Heart left ventricle (tissue), 16 donors: ENCODE results near the gene LYPLA2. TPM values are rescaled to one million over a fixed set of nuclear protein-coding genes. Genes with fewer than 3 reads are reported as not detected.
A peak's percentile ranks its signal among the peaks of the same experiment; 100 is the strongest.

Source experiments
- ATAC-seq, 4 donors: fragments of 200-7000 bp; cut with Tn5 transposase; one replicate each; pipeline ENCODE4 v1.9.1; 2020 to 2022; ENCODE audit warnings: moderate library complexity in 4 of 4, mild to moderate bottlenecking in 3 of 4, moderate number of reproducible peaks in 1 of 4
- DNase-seq, 5 donors: peaks; one replicate each; pipeline ENCODE4 v3.0.0-alpha.2; 2020
- H3K27ac ChIP-seq, 12 donors: fragments of 200-600 bp; sonication (generic) in 4 of 12; one replicate each; pipeline versions ENCODE4 v1.5.0 to v1.8.0; 2016 to 2022; ENCODE audit warnings: mild to moderate bottlenecking in 2 of 12
- H3K27me3 ChIP-seq, 9 donors: fragments of 200-600 bp; sonication (generic) in 2 of 9; one replicate each; pipeline versions ENCODE4 v1.5.1 to v1.8.0; 2016 to 2022; ENCODE audit warnings: mild to moderate bottlenecking in 3 of 9
- H3K36me3 ChIP-seq, 9 donors: fragments of 200-600 bp; sonication (generic) in 2 of 9; one replicate each; pipeline versions ENCODE4 v1.5.0 to v1.8.0; 2018 to 2022; ENCODE audit warnings: mild to moderate bottlenecking in 2 of 9
- H3K4me1 ChIP-seq, 12 donors: fragments of 200-600 bp; sonication (generic) in 4 of 12; one replicate each; pipeline versions ENCODE4 v1.5.0 to v1.8.0; 2016 to 2022; ENCODE audit warnings: mild to moderate bottlenecking in 3 of 12
- H3K4me3 ChIP-seq, 12 donors: fragments of 200-600 bp; sonication (generic) in 4 of 12; one replicate each; pipeline versions ENCODE4 v1.5.0 to v1.8.0; 2017 to 2022; ENCODE audit warnings: mild to moderate bottlenecking in 9 of 12, moderate library complexity in 4 of 12
- H3K9me3 ChIP-seq, 12 donors: fragments of 200-600 bp; sonication (generic) in 4 of 12; one replicate each; pipeline versions ENCODE4 v1.5.0 to v1.8.0; 2016 to 2022; ENCODE audit warnings: mild to moderate bottlenecking in 1 of 12
- CTCF ChIP-seq, 12 donors: fragments of 200-600 bp; sonication (generic) in 4 of 12; IDR thresholded peaks; one replicate each; pipeline versions ENCODE4 v1.5.0 to v1.8.0; 2018 to 2022; ENCODE audit warnings: antibody characterized with exemption in 12 of 12, mild to moderate bottlenecking in 5 of 12
- POLR2A ChIP-seq, 2 donors: fragments of 450-650 bp; IDR thresholded peaks; one replicate each; pipeline ENCODE4 v1.6.1; 2017; ENCODE audit warnings: antibody characterized with exemption in 2 of 2, mild to moderate bottlenecking in 2 of 2, moderate library complexity in 2 of 2
- WGBS, 4 donors: extraction: QIAGEN DNeasy Blood & Tissue Kit in 2 of 4; methylation state at CpG; one replicate each; pipeline versions ENCODE4 v1.1.5 to v1.1.7; 2013 to 2018; 5-methylcytosine and 5-hydroxymethylcytosine counted together
- intact Hi-C, 10 donors: fragments of 100-400 bp; cut with DNase I; formaldehyde crosslinking; loops; one replicate each; pipeline versions ENCODE4 v1.11.1 to v1.14.2; 2022
- polyA plus RNA-seq, 2 donors: library from polyadenylated mRNA; stranded (reverse); fragments of 200-250 nt; gene quantifications; one replicate each; pipeline ENCODE4 v1.2.3, GENCODE V29; 2013
- total RNA-seq, 9 donors: library from RNA; depleted of rRNA in 2 of 9; stranded (reverse); fragments of >200 nt in 2 of 9; fragmentation: NEBNext Ultra II Directional in 3 of 9; extraction: Animal tissue kit (Norgen Biotek cat#: 25700) in 3 of 9; gene quantifications; one replicate each; pipeline versions ENCODE4 v1.1.0 to v1.2.4, GENCODE V29; 2016 to 2023
- donor health status: ischemic (EF 13 %, LVEDD 7.1; RV severe dilation, severe dysfunction).
- donor health status: healthy with polysubstance abuse.
- donor health status: DM: no; HTN: yes; CAD: no.
- donor health status: DM: no; HTN: no; CAD: no.
- donor health status: ischemic (EF 25% LVEDD 6.9; RV normal size, moderate dysfunction).
- donor health status: ischemic (EF 25% LVEDD 5.7; RV mildly dilated, moderate dysfunction).
- donor health status: healthy.
- donor health status: DM: yes; HTN: yes; CAD: no.
- donor health status: ischemic (EF 35%, LVEDD 5.7; RV mildly dilated, moderate dysfunction).
- donor health status: nonischemic (EF 11% LVEDD 7.7; RV severe dilation, severe dysfunction).
- donor health status: DM: yes; HTN: yes; CAD: no.
- donor health status: PGD.
- donor health status: ischemic (EF 29% LVEDD 5.4; RV normal size, mild dysfunction).
- donor health status: nonischemic (EF 23%, LVEDD 6.1; RV moderate dilation, normal function).

Gene LYPLA2
- total and polyA plus RNA-seq, 11 donors = 22.2 to 63.3 (median 29.5) TPM

GRCh38 chr1:23757812-23758211 is 33.1 kb upstream of the LYPLA2 start:
- no peak for ATAC-seq
- peak overlapping the region in 3 of 12 donors; percentile 3 to 43 (median 13) for H3K27ac ChIP-seq
- H3K36me3 ChIP-seq = peaks cover 0 to 100% (median 81%) of the 10 kb centered on the region in 9 donors

GRCh38 chr1:23759277-23759676 is 31.7 kb upstream of the LYPLA2 start:
- Histone ChIP-seq H3K36me3 (peaks cover 0 to 98% (median 69%) of the 10 kb centered on the region in 9 donors), H3K27me3 (no peaks in the 10 kb centered on the region), H3K4me1 (peaks cover 0 to 73% (median 31%) of the 10 kb centered on the region in 12 donors), H3K9me3 (no peaks in the 10 kb centered on the region), H3K4me3 (no peak overlapping the region), H3K27ac (peak overlapping the region in 10 of 12 donors; percentile 3 to 68 (median 30))
- peak; percentile 76 to 82 (median 80) for ATAC-seq
- intact Hi-C loops = loop anchor here in 1 of 10 donors (10.0 kb wide), 1 partner anchor 204 kb away; the partner anchor contains the start of gene ID3
- peak in 4 of 5 donors; percentile 34 to 53 (median 42) for DNase-seq
- TF ChIP-seq POLR2A (IDR thresholded peaks at IDR 0.05) (no peak), CTCF (IDR thresholded peaks at IDR 0.05) (no peak)
- WGBS, 4 donors = 39 to 47% (median 41%) methylated on average over 4 of the region's 4 CpGs

More at GRCh38 chr1:23757812-23758211, 33.1 kb upstream of the LYPLA2 start:
- Histone ChIP-seq H3K27me3 (no peaks in the 10 kb centered on the region), H3K4me1 (peaks cover 0 to 68% (median 29%) of the 10 kb centered on the region in 12 donors), H3K4me3 (no peak overlapping the region), H3K9me3 (no peaks in the 10 kb centered on the region)
- intact Hi-C loops = loop anchor here in 1 of 10 donors (10.0 kb wide), 1 partner anchor 203 kb away; the partner anchor contains the start of gene ID3
- no peak for TF ChIP-seq POLR2A (IDR thresholded peaks at IDR 0.05)
- no peak for TF ChIP-seq CTCF (IDR thresholded peaks at IDR 0.05)
- DNase-seq = no peak
- 43 to 61% (median 48%) methylated on average over 1 of the region's 1 CpG for WGBS, 4 donors

- Histone ChIP-seq H3K27me3 (no peaks in the 10 kb centered on the region), H3K4me1 (peaks cover 0 to 64% (median 31%) of the 10 kb centered on the region in 12 donors), H3K36me3 (peaks cover 0 to 87% (median 48%) of the 10 kb centered on the region in 9 donors), H3K9me3 (no peaks in the 10 kb centered on the region), H3K4me3 (no peak overlapping the region), H3K27ac (peak overlapping the region in 5 of 12 donors; percentile 2 to 52 (median 29))
- WGBS, 4 donors = 66 to 76% (median 71%) methylated on average over 7 of the region's 7 CpGs
- ATAC-seq (no peak), DNase-seq (no peak)
- intact Hi-C loops = no loop called here
- no peak for TF ChIP-seq POLR2A (IDR thresholded peaks at IDR 0.05)
- TF ChIP-seq CTCF (IDR thresholded peaks at IDR 0.05) = no peak
These were observed 27.8 kb upstream of the LYPLA2 start for GRCh38 chr1:23763041-23763577.

GRCh38 chr1:23768733-23769132 is 22.2 kb upstream of the LYPLA2 start:
- no peak overlapping the region for H3K4me3 ChIP-seq
- H3K9me3 ChIP-seq = no peaks in the 10 kb centered on the region
- H3K36me3 ChIP-seq = peaks cover 0 to 60% (median 30%) of the 10 kb centered on the region in 9 donors
- DNase-seq (peak in 1 of 5 donors; percentile 27), ATAC-seq (peak; percentile 72 to 83 (median 76))
- intact Hi-C loops = no loop called here
- H3K27me3 ChIP-seq = no peaks in the 10 kb centered on the region
- TF ChIP-seq CTCF (IDR thresholded peaks at IDR 0.05) (no peak), POLR2A (IDR thresholded peaks at IDR 0.05) (no peak)
- H3K27ac ChIP-seq = peak overlapping the region in 5 of 12 donors; percentile 2 to 46 (median 8)
- 45 to 58% (median 49%) methylated on average over 5 of the region's 5 CpGs for WGBS, 4 donors
- H3K4me1 ChIP-seq = peaks cover 0 to 33% (median 6%) of the 10 kb centered on the region in 12 donors
